HEK293 (cell line): ENCODE data around the gene ATP13A3.

Source experiments
- CTCF ChIA-PET: fragments of 350-600 bp; formaldehyde crosslinking; extraction: SDS; loops from one replicate; lab custom pipeline; 2021; ENCODE audit warnings: antibody characterized with exemption; lab: Yijun Ruan, JAX
- POLR2A ChIA-PET: fragments of 300-600 bp; formaldehyde crosslinking; extraction: SDS; loops from one replicate; lab custom pipeline; 2020; ENCODE audit warnings: antibody characterized with exemption, inconsistent platforms; lab: Yijun Ruan, JAX
- H3K27ac ChIP-seq: fragments of 200-500 bp; sonication (Bioruptor generic); 2 replicates; pipeline ENCODE4 v1.5.1; 2014; ENCODE audit warnings: low read depth, low read length, control low read depth, inconsistent platforms; ENCODE audit errors: extremely low read depth
- H3K36me3 ChIP-seq, 2 experiments: fragments of 200-500 bp in 1 of 2; sonication (Bioruptor generic) in 1 of 2; 1 replicate in 1 of 2; 2 replicates in 1 of 2; pipeline ENCODE4 v1.5.1; 2014 to 2017; ENCODE audit warnings: inconsistent platforms in 2 of 2, low read length in 2 of 2; ENCODE audit not compliant: control insufficient read depth in 2 of 2, insufficient read depth in 1 of 2
- H3K4me1 ChIP-seq: fragments of 200-500 bp; sonication (Bioruptor generic); 2 replicates; pipeline ENCODE4 v1.5.1; 2014; ENCODE audit warnings: mild to moderate bottlenecking, low read length, inconsistent platforms; ENCODE audit not compliant: control insufficient read depth, insufficient read depth
- H3K4me3 ChIP-seq: 2 replicates; pipeline ENCODE4 v1.5.1; 2011; ENCODE audit warnings: low read depth, mild to moderate bottlenecking, control low read depth, low read length, moderate library complexity
- H3K9me3 ChIP-seq: fragments of 200-500 bp; sonication (Bioruptor generic); 2 replicates; pipeline ENCODE4 v1.5.1; 2014; ENCODE audit warnings: low read depth, low read length, inconsistent platforms; ENCODE audit not compliant: control insufficient read depth, insufficient read depth
- GLI2 ChIP-seq: fragments of 450-650 bp; formaldehyde crosslinking; IDR thresholded peaks from 2 replicates; pipeline ENCODE4; 2017; ENCODE audit warnings: missing biosample characterization, missing genetic modification characterization, low read depth, borderline replicate concordance
- HOXA7 ChIP-seq: sonication (generic); formaldehyde crosslinking; IDR thresholded peaks from 2 replicates; pipeline ENCODE4 v1.8.1; 2022; ENCODE audit warnings: missing genetic modification reagents, borderline replicate concordance
- HOXD13 ChIP-seq: sonication (generic); formaldehyde crosslinking; IDR thresholded peaks from 2 replicates; pipeline ENCODE4 v1.8.0; 2022; ENCODE audit warnings: missing genetic modification reagents, borderline replicate concordance
- KLF8 ChIP-seq: fragments of 450-650 bp; formaldehyde crosslinking; IDR thresholded peaks from 2 replicates; pipeline ENCODE4 v1.5.1; 2016; ENCODE audit warnings: missing biosample characterization, missing genetic modification characterization
- SP7 ChIP-seq: fragments of 450-650 bp; formaldehyde crosslinking; IDR thresholded peaks from 2 replicates; pipeline ENCODE4 v1.5.1; 2016; ENCODE audit warnings: missing biosample characterization, missing genetic modification characterization
- TCF7L2 ChIP-seq: IDR thresholded peaks from 2 replicates; pipeline ENCODE4 v1.6.1; 2011; ENCODE audit warnings: low read depth, mild to moderate bottlenecking, inconsistent platforms, low read length, moderate library complexity, borderline replicate concordance
- TRIM28 ChIP-seq: IDR thresholded peaks from 2 replicates; pipeline ENCODE4 v1.6.1; 2011; ENCODE audit warnings: low read length, control low read depth, borderline replicate concordance
- WT1 ChIP-seq: fragments of 450-650 bp; formaldehyde crosslinking; IDR thresholded peaks from 2 replicates; pipeline ENCODE4 v1.5.1; 2016; ENCODE audit warnings: missing biosample characterization, missing genetic modification characterization
- ZFP69B ChIP-seq: fragments of 450-650 bp; formaldehyde crosslinking; IDR thresholded peaks from 2 replicates; pipeline ENCODE4 v1.5.1; 2016; ENCODE audit warnings: missing biosample characterization, missing genetic modification characterization
- ZNF112 ChIP-seq: fragments of 450-650 bp; formaldehyde crosslinking; IDR thresholded peaks from 2 replicates; pipeline ENCODE4 v1.5.0; 2017; ENCODE audit warnings: missing biosample characterization, missing genetic modification characterization
- ZNF175 ChIP-seq: fragments of 450-650 bp; formaldehyde crosslinking; IDR thresholded peaks from 2 replicates; pipeline ENCODE4 v1.5.1; 2016; ENCODE audit warnings: missing biosample characterization, missing genetic modification characterization
- ZNF19 ChIP-seq: fragments of 450-650 bp; formaldehyde crosslinking; IDR thresholded peaks from 2 replicates; pipeline ENCODE4; 2016; ENCODE audit warnings: missing biosample characterization, missing genetic modification characterization, low read depth
- ZNF23 ChIP-seq: fragments of 450-650 bp; formaldehyde crosslinking; IDR thresholded peaks from 2 replicates; pipeline ENCODE4 v1.5.1; 2016; ENCODE audit warnings: missing biosample characterization, missing genetic modification characterization, borderline replicate concordance
- ZNF324 ChIP-seq: fragments of 450-650 bp; formaldehyde crosslinking; IDR thresholded peaks from 2 replicates; pipeline ENCODE4 v1.5.1; 2016; ENCODE audit warnings: missing biosample characterization, missing genetic modification characterization
- ZNF391 ChIP-seq: fragments of 450-650 bp; formaldehyde crosslinking; IDR thresholded peaks from 2 replicates; pipeline ENCODE4 v1.5.1; 2016; ENCODE audit warnings: low read depth, missing biosample characterization, missing genetic modification characterization, borderline replicate concordance
- ZNF394 ChIP-seq: fragments of 450-650 bp; formaldehyde crosslinking; IDR thresholded peaks from 2 replicates; pipeline ENCODE4 v1.5.1; 2016; ENCODE audit warnings: missing biosample characterization, missing genetic modification characterization, mild to moderate bottlenecking, moderate library complexity, borderline replicate concordance
- ZNF48 ChIP-seq: fragments of 450-650 bp; formaldehyde crosslinking; IDR thresholded peaks from 2 replicates; pipeline ENCODE4 v1.5.1; 2016; ENCODE audit warnings: missing biosample characterization, missing genetic modification characterization
- ZNF561 ChIP-seq: fragments of 450-650 bp; IDR thresholded peaks from 2 replicates; pipeline ENCODE4 v1.5.1; 2018; ENCODE audit warnings: missing biosample characterization, missing genetic modification characterization, borderline replicate concordance
- ZNF600 ChIP-seq: fragments of 450-650 bp; formaldehyde crosslinking; IDR thresholded peaks from 2 replicates; pipeline ENCODE4 v1.5.1; 2016; ENCODE audit warnings: missing biosample characterization, missing genetic modification characterization
- ZNF626 ChIP-seq: fragments of 450-650 bp; sonication (Bioruptor Pico); formaldehyde crosslinking; IDR thresholded peaks from 2 replicates; pipeline ENCODE4 v1.5.1; 2018; ENCODE audit warnings: missing biosample characterization, missing genetic modification characterization, inconsistent platforms
- ZNF701 ChIP-seq: fragments of 450-650 bp; formaldehyde crosslinking; IDR thresholded peaks from 2 replicates; pipeline ENCODE4 v1.5.1; 2016; ENCODE audit warnings: missing biosample characterization, missing genetic modification characterization
- ZNF704 ChIP-seq: fragments of 450-650 bp; formaldehyde crosslinking; IDR thresholded peaks from 2 replicates; pipeline ENCODE4 v1.5.1; 2016; ENCODE audit warnings: missing biosample characterization, missing genetic modification characterization
- ZNF791 ChIP-seq: fragments of 450-650 bp; formaldehyde crosslinking; IDR thresholded peaks from 2 replicates; pipeline ENCODE4 v1.5.1; 2016; ENCODE audit warnings: missing biosample characterization, missing genetic modification characterization
- ZSCAN16 ChIP-seq: fragments of 450-650 bp; formaldehyde crosslinking; IDR thresholded peaks from 2 replicates; pipeline ENCODE4 v1.5.1; 2016; ENCODE audit warnings: missing biosample characterization, missing genetic modification characterization
- TF ChIP-seq, protein P1 (sequence below): fragments of 450-650 bp; formaldehyde crosslinking; IDR thresholded peaks from 2 replicates; pipeline ENCODE4 v1.5.1; 2016; ENCODE audit warnings: missing biosample characterization, missing genetic modification characterization, low read depth
- TF ChIP-seq, protein P2 (sequence below): fragments of 450-650 bp; IDR thresholded peaks from 2 replicates; pipeline ENCODE4 v1.5.1; 2018; ENCODE audit warnings: missing biosample characterization, missing genetic modification characterization
- TF ChIP-seq, protein P3 (sequence below): fragments of 450-650 bp; formaldehyde crosslinking; IDR thresholded peaks from 2 replicates; pipeline ENCODE4 v1.5.1; 2016; ENCODE audit warnings: missing biosample characterization, missing genetic modification characterization

ATP13A3 gene

DNA sequence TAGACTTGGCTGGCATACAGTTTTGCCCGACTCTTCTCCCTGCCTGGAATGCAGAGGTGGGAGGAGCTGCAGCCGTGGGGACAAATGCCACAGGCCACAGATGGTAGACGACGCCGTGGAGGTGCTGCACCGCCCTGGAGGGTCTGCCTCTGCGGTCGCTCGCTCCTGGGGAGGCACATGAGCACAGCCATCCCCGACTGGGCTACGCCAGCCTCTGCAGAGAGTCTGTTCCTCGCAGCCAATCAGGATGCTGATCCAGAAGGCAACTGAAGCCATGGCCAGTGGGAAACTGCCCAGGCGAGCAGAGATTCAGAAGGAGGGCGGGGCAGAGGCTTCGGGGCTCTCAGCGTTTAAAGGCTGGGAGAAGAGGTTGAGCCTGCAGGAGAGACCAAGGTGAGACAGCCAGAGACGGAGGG lies 105.3 kb downstream of the ATP13A3 start:
- H3K4me3 ChIP-seq: no peak overlapping the region
- H3K27ac ChIP-seq: no peak overlapping the region
- ChIA-PET POLR2A (no interaction called here), CTCF (no interaction called here)
- H3K9me3 ChIP-seq: no peaks in the 10 kb centered on the region
- TF ChIP-seq ZNF391 (tag by site-specific recombination) (no peak), ZNF394 (tag by site-specific recombination) (no peak), ZNF19 (tag by site-specific recombination) (no peak), ZNF791 (tag by site-specific recombination) (no peak), ZFP69B (tag by site-specific recombination) (no peak), ZNF701 (tag by site-specific recombination) (no peak), SP7 (tag by site-specific recombination) (no peak), HOXA7 (no peak), GLI2 (tag by site-specific recombination) (no peak), ZNF561 (tag by site-specific recombination) (no peak), KLF8 (tag by site-specific recombination) (no peak)
- TF ChIP-seq, protein P1, sequence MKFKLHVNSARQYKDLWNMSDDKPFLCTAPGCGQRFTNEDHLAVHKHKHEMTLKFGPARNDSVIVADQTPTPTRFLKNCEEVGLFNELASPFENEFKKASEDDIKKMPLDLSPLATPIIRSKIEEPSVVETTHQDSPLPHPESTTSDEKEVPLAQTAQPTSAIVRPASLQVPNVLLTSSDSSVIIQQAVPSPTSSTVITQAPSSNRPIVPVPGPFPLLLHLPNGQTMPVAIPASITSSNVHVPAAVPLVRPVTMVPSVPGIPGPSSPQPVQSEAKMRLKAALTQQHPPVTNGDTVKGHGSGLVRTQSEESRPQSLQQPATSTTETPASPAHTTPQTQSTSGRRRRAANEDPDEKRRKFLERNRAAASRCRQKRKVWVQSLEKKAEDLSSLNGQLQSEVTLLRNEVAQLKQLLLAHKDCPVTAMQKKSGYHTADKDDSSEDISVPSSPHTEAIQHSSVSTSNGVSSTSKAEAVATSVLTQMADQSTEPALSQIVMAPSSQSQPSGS (tag by site-specific recombination): no peak
- no peaks in the 10 kb centered on the region for H3K36me3 ChIP-seq
- no peaks in the 10 kb centered on the region for H3K4me1 ChIP-seq

DNA sequence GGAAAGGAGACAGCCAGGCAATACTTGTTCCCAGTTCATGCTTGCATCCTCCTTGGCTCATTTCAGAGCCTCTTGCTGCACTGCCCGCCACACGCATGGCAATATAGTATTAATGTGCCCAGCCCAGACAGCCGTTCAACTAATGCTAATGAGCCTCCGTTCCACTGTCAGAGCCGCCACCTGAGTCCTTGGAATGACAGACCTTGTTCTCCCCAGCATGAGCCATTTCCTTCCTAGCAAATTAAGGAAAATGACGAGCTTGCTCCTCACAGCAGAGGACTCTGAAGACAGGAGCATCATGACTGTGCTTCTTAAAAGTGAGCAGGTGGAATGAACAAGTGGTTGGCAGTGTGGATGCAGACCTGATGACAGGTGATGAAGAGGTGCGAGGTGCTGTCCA lies 106.5 kb downstream of the ATP13A3 start:
- Histone ChIP-seq H3K9me3 (no peaks in the 10 kb centered on the region), H3K36me3 (no peaks in the 10 kb centered on the region), H3K4me1 (no peaks in the 10 kb centered on the region), H3K27ac (no peak overlapping the region), H3K4me3 (no peak overlapping the region)
- CTCF ChIA-PET: no interaction called here
- TF ChIP-seq TCF7L2: no peak
- no peak for TF ChIP-seq ZNF175 (tag by site-specific recombination)
- no peak for TF ChIP-seq ZNF626 (tag by site-specific recombination)
- POLR2A ChIA-PET: no interaction called here

DNA sequence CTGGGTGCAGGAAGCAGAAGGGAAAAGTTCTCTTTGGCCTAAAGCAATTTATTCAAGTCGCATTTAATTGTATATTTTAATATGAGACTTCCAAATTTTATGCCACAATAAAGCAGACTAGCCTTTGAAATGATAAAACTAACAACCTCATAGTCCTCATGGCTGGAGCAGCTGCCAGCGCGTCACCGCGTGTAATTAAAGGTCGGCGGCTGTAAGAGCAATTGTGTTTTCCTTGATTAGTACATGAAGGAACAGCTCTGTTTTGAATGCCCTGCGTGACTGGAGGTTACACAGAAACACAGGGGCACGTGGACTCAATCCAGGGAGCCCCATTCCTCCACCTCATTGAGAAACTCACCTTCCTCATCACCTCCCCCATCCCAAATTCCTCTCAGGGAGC lies 107.2 kb downstream of the ATP13A3 start:
- TF ChIP-seq TRIM28 (no peak), ZSCAN16 (tag by site-specific recombination) (no peak)
- Histone ChIP-seq H3K27ac (no peak overlapping the region), H3K36me3 (no peaks in the 10 kb centered on the region), H3K4me3 (no peak overlapping the region), H3K9me3 (no peaks in the 10 kb centered on the region), H3K4me1 (no peaks in the 10 kb centered on the region)
- CTCF ChIA-PET: no interaction called here
- POLR2A ChIA-PET: no interaction called here

- no peaks in the 10 kb centered on the region for H3K4me1 ChIP-seq
- H3K27ac ChIP-seq: no peak overlapping the region
- CTCF ChIA-PET: interaction anchor here (0.6 kb wide), 2 partner anchors 70 to 1260 kb away, joined by 3 to 4 read pairs; no protein-coding TSS in a partner anchor
- H3K36me3 ChIP-seq: no peaks in the 10 kb centered on the region
- no peaks in the 10 kb centered on the region for H3K9me3 ChIP-seq
- H3K4me3 ChIP-seq: no peak overlapping the region
- POLR2A ChIA-PET: no interaction called here
- TF ChIP-seq HOXD13 (CRISPR knock-in tag) (no peak), ZNF112 (tag by site-specific recombination) (no peak), WT1 (tag by site-specific recombination) (no peak), ZNF324 (tag by site-specific recombination) (no peak), ZNF48 (tag by site-specific recombination) (no peak), ZNF23 (no peak), ZNF704 (tag by site-specific recombination) (no peak), ZNF600 (tag by site-specific recombination) (no peak), ZNF791 (tag by site-specific recombination) (no peak), TCF7L2 (no peak)
- TF ChIP-seq, protein P2, sequence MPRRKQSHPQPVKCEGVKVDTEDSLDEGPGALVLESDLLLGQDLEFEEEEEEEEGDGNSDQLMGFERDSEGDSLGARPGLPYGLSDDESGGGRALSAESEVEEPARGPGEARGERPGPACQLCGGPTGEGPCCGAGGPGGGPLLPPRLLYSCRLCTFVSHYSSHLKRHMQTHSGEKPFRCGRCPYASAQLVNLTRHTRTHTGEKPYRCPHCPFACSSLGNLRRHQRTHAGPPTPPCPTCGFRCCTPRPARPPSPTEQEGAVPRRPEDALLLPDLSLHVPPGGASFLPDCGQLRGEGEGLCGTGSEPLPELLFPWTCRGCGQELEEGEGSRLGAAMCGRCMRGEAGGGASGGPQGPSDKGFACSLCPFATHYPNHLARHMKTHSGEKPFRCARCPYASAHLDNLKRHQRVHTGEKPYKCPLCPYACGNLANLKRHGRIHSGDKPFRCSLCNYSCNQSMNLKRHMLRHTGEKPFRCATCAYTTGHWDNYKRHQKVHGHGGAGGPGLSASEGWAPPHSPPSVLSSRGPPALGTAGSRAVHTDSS (tag by site-specific recombination): no peak
- TF ChIP-seq, protein P3, sequence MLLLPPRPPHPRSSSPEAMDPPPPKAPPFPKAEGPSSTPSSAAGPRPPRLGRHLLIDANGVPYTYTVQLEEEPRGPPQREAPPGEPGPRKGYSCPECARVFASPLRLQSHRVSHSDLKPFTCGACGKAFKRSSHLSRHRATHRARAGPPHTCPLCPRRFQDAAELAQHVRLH: no peak
These were observed 107.6 kb downstream of the ATP13A3 start for GRCh38 chr3:194379231-194379630.
